ENCODE measurements around the gene COL17A1.

COL17A1 gene

DNA sequence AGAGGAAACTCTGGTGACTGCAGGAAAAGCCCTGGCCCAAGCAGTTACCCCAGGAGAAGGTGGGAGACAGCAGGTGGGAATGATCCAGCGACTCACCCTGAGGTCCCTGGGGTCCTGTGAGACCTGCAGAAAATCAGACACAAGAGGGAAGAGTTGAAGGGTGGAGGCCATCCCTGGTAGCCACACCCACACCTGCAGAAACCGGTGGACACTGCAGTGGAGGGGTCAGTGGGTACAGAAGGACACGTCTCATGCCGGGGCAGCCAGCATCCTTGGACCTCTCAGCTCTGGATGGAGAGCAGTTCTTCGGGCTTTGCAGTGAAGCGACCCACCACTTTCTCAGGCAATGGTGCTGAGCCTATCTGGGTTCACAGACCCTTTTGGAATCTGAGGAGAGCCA, 39.0 kb downstream of the COL17A1 start:
- no peak for DNase-seq

GRCh38 chr10:104045151-104046089, 40.3 kb downstream of the COL17A1 start:
- DNase-seq: no peak

DNA sequence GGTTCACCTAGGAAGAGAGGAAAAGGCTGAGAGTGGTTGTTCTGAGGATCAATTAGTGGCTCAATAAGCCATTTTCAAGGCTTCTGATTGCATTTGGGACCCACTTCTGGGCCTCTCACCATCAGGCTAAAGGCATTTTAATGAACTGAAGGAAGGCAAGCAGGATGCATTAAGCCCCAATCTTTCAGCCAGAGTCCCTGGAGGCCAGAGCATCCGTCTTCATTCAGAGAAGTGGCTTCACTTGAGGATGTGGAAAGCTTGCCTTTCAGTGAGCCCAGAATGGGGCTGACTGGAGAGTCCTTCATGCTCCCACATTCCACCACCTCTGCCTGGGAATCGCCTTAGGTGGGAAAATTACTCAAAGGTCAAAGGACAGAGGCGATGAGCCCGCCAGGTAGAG, 41.8 kb downstream of the COL17A1 start:
- DNase-seq: no peak

DNA sequence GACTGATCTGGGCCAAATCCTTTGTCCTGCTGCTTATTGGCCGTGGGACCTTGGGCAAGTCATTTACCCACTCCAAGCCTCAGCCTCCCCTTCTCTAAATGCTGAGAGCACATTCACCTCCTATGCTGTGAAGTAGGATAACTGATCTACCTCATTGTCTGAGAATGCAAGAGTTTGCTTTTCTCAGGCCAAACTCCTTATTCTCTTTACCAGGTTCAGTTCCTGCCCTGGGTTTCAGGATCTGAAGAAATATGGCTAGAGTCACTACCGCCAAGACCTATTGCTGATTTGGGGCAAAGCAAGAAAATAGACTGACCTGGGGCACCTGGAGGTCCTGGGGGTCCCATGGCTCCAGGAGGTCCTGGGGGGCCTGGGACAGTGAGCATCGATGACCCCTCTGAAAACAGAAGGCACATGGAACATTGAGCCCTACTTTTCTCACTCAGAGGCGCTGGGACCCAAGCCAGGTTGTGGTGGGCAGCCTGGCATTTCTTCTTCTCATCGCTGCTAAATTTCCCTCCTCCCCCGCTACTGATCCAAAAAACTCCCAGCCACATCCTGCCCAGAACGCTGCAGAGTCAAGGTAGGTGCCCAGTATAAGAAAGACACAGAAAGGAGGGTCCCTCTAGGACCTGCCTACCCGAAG, 42.4 kb downstream of the COL17A1 start:
- DNase-seq: no peak

GRCh38 chr10:104041891-104042535, 43.7 kb downstream of the COL17A1 start:
- DNase-seq: no peak

DNA sequence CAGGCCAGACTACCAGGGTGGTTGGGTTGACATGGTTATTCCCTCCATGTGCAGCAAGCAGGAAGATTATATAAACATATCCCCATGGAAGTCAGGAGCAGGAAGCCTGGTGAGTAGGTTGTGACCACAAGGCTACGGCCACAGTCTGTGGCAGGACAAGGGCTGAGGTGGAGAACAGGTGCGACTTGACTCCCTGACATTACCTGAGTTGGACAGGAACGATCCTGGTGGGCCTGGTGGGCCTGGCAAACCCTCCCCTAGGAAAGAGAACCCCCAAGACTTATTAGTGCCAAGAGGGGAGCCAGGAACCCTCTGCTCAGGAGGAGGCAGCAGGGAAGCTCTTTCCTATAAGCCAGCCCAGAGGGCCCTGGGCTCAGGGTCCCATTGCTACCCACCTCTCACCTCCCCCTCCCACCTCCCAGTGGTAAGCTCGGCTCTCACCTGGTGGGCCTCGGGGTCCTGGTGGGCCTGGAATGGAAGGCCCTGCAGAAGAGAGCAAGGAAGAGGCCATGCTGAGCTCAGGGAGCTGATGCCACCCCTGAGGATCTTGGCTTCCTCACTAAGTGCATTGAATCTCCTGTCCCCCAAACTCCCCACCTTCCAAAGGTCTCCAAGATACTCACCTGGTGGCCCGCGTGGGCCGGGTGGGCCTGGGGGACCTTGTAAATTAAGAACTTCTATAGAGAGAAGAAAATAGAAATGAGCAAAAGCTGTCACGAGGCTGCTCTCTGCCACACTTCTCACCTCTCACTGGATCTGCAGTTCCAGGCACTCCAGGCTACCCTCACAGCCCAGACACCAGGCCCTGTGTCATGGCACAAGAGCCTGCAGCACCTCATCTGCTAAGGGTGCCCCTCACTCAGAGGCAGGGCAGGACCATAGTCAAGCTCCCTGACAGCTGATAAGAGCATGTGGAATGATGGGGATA, 44.6 kb downstream of the COL17A1 start:
- no peak for DNase-seq

- DNase-seq: no peak
These were observed 45.3 kb downstream of the COL17A1 start for GRCh38 chr10:104040382-104040781.

DNA sequence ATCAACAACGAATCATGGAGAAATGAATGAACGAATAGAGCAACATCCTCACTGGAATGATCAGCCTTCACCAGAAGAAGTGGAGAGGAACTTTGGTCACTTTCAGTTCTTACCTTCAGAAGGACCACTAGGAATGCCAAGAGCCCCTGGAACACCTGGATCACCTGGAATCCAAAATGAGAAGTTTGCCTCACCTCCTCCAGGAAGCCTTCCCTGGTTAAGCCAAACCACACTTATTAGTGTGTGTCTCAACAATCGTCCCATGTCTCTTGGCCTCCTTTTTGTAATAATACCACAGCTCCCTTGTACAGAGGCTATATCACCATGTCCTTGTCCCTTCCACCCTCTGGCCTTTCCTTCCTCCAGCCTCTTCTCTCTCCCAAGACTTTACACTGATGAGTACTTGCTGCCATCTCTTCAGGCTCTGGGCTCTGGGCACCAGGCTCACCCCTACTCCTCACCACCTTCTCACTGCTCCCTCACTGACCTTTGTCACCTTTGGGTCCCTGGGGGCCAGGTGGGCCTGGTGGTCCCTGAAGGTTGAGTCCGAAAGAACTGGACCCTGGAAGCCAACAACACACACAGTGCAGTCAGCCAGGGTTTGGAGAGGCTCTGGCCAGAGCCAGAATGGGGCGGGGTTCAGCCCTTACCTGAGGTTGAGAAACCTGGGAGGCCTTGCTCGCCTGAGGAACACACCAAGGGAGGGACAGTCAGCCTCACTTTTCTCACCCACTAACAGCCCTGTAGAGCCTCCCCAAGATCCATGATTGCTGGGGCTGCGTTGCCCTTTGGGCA, 46.5 kb downstream of the COL17A1 start:
- no peak for DNase-seq

DNA sequence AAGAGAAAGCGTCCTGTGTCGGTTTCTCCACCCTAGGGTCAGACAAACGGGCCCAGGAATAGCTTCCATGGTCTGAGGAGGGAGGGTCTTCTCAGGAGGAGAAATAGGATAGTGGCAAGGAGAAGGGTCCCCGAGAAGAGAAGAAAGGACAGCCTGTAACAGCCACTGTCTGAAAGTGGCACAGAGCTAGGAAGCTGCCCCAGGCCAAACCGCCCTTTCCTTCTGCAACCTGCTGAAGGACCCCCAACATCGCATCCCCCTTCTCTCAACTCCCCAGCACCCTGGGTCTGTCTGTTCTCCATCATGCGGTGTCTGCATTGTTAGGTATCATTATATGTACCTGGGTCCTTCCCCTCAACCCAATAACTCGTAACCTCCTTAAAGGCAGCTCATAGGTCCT, 47.1 kb downstream of the COL17A1 start:
- DNase-seq: no peak

DNA sequence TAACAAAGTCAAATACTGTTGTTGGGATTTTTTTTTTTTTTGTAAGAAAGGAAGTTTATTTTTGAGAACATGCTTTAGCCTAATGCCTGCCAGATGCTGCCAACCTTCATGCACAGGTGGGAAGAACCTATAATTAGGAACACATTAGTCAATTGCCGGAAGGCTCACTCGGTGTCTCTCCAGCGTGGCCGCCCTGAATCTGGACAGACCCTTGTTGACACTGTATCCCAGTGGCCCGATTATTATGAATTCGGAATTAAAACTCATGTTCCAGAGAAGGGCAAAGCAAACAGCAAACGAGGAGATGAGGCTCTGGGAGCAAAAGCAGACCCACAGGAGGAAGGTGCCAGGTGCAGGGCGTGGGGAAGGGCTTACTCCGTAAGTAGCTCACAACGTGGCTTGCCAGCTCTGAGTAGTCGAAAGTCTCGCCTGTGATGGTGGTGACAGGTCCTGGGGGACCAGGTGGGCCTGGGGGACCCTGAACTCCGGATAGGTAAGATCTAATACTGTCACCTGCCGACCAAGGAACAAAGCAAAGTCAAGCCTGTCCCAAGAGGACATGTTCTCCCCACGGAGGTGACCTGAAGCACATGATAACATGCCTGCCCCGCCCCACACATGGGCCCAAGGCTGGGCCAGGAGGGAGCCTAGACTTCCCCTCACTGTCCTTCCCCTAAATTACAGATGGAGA, 48.3 kb downstream of the COL17A1 start:
- DNase-seq: no peak

DNA sequence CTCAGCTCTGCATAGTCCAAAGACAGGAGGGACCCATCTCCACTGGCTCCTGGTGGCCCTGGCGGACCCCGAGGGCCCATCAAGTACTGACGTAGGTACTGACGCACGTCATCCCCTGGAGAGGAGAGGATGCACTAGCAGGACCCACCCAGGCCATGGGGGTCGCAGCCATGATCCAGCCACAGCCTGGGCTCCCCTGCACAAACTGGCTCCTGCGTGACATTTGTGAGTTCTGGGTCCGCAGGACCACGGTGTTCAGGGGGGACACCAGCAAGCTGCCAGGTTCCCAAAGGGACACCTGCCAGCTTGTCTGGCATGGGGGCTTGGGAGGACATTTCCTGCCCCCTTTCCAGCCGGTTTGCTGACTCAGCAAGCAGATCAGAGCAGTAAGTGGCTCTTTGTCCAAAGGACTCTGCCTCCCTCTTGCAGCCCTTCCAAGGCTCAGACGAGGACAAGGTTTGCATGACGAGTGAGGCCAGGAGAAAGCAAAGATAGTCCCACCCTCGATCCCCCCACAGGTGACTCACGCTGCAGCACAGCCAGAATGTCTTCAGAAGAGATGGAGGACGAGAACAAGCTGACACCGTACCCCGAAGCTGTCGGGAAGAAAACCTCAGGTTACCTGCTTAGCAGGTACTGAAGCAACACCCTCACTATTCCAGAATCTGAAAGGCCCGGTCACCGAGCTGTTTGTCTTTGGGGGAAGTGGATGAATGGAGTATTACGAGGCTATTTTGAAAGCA, 49.0 kb downstream of the COL17A1 start:
- DNase-seq: no peak

- no peak for DNase-seq
These were observed 49.7 kb downstream of the COL17A1 start for GRCh38 chr10:104036069-104036384.

DNA sequence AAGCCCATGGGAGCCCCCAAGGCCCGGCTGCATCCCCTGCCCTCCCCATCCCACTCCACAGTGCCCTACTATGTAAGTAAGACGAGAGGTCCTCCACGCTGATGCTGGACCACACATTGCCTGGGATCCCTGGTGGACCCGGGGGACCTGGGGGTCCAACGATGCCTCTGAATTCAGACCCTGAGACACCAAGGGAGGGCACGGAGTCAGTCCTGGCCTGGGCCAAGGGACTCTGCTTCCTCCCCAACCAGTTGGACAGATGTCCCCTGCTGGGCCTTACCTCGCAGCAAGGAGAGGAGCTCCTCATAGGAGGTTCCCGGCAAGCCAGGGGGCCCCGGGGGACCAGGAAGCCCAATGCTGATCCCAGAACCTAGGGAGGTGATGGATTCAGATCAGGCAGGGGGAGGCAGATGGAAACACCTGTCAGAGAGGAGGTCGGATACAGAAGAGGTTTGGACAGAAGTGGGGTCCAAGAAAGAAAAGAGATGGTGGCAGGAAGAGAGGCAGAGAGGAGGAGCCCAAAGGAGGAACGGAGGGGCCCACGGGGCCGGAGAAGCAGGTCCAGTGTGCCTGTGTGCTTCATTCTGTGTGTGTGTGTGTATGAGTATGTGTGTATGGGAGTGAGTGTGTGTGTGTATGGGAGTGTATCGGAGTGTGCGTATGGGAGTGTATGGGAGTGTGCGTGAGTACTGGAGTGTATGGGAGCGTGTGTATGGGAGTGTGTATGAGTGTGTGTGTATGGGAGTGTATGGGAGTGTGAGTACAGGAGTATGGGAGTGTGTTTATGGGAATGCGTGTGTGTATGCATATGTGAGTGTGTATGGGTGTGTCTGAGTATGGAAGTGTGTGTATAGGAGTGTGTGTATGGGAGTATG, 50.2 kb downstream of the COL17A1 start:
- DNase-seq: no peak

GRCh38 chr10:104034401-104035193, 51.1 kb downstream of the COL17A1 start:
- DNase-seq: no peak

- no peak for DNase-seq
These were observed 51.7 kb downstream of the COL17A1 start for GRCh38 chr10:104033966-104034365.

DNA sequence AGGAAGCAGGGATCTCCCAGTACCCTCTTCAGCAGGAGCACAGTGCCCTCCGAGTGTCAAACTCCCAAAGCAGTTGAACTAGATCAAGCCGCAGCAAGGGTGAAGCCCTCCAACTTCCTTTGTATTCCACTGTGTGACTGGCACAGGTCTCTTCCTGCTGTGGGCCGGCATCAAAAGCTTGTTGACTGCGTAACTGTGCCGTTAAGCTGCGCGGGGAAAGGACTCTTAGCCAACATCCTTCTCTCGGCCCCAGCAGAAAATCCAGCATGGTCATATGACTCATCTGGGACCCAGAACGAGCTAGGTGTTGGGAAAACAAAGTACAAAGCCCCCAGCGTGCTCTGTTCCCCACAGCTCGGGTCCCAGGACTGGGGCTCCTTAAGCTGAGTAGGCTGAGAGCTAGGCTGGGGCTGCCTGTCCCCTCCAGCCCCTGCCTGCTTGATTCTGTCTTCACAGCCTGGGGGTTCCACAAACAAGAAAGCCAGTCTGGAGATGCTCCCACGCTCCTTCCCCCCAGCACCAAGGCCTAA, 52.2 kb downstream of the COL17A1 start:
- no peak for DNase-seq

GRCh38 chr10:104032144-104032775, 53.4 kb downstream of the COL17A1 start:
- no peak for DNase-seq

GRCh38 chr10:104031631-104032030, 54.0 kb downstream of the COL17A1 start:
- no peak for DNase-seq
